ENCODE data around the gene ADCY9. TPM values are rescaled to one million over a fixed set of nuclear protein-coding genes. Genes with fewer than 3 reads are reported as not detected.

The ADCY9 gene
- total RNA-seq, 1 experiment from 2014 or later, result 4.7 TPM

GRCh38 chr16:3938843-3939624 lies 177.2 kb downstream of the ADCY9 start:
- Histone ChIP-seq H3K9me3 (ENCODE audit: control insufficient read depth, low read depth, low read length) (no peaks in the 10 kb centered on the region), H3K23ac (ENCODE audit: insufficient read length, low read depth, low read length) (no peak overlapping the region), H3K79me2 (ENCODE audit: insufficient read depth, low read length) (no peaks in the 10 kb centered on the region), H3K4me2 (ENCODE audit: insufficient read depth, insufficient read length, low read length) (peak overlapping the region; percentile 14), H2BK20ac (ENCODE audit: low read depth, low read length, poor library complexity, severe bottlenecking) (no peak overlapping the region), H3K4me1 (ENCODE audit: insufficient read depth, low read length) (no peaks in the 10 kb centered on the region), H2AFZ (ENCODE audit: low read length) (no peak overlapping the region), H3K79me1 (ENCODE audit: insufficient read depth, low read depth, low read length, poor library complexity, severe bottlenecking) (no peaks in the 10 kb centered on the region), H2BK120ac (ENCODE audit: low read depth, low read length, poor library complexity, severe bottlenecking) (no peak overlapping the region), H3T11ph (ENCODE audit: low read length) (no peak overlapping the region), H3K9ac (ENCODE audit: extremely low read depth, insufficient read length, low read length) (no peak overlapping the region), H2BK15ac (ENCODE audit: low read depth, low read length) (no peak overlapping the region), H3K18ac (ENCODE audit: insufficient read length, low read depth, low read length) (peak overlapping the region; percentile 61), H4K20me1 (ENCODE audit: control insufficient read depth, insufficient read depth, insufficient read length) (no peaks in the 10 kb centered on the region), H4K8ac (replicated peaks; ENCODE audit: insufficient read length, low read depth, low read length) (no peak overlapping the region), H4K91ac (ENCODE audit: insufficient read length, low read depth, low read length) (no peak overlapping the region), H3K27ac (ENCODE audit: insufficient read length, low read depth, low read length) (no peak overlapping the region), H3K23me2 (ENCODE audit: insufficient read length, low read depth, low read length, poor library complexity, severe bottlenecking) (no peaks in the 10 kb centered on the region), H3K56ac (ENCODE audit: insufficient read length, low read depth, low read length) (no peak overlapping the region), H3K27me3 (ENCODE audit: insufficient read depth, low read length) (no peaks in the 10 kb centered on the region), H2BK5ac (ENCODE audit: insufficient read length, low read length) (no peak overlapping the region), H2AK5ac (ENCODE audit: insufficient read length, low read length) (no peak overlapping the region), H3K14ac (ENCODE audit: insufficient read depth, low read length) (peak overlapping the region; percentile 79), H4K5ac (ENCODE audit: insufficient read length, low read depth, low read length) (no peak overlapping the region), H2BK12ac (ENCODE audit: insufficient read length, low read depth, low read length) (no peak overlapping the region), H3K4ac (ENCODE audit: low read depth, low read length) (no peak overlapping the region)
- peak; percentile 90 for DNase-seq
- H3K27ac Mint-ChIP-seq, result no peak overlapping the region
- peak; percentile 99 for TF ChIP-seq CTCF (conservative IDR thresholded peaks at IDR 0.05)
- no peak overlapping the region for H3K4me3 Mint-ChIP-seq
- H3K9me3 Mint-ChIP-seq, result peaks cover 9 to 16% of the 10 kb centered on the region in 2 experiments
- no CpG with 5 or more reads among the region's 43 CpGs for WGBS (ENCODE audit: extremely low coverage, insufficient read length, low lambda C conversion rate)
- peaks cover 0 to 6% (median 0%) of the 10 kb centered on the region in 3 experiments; a peak in 2 of 7 replicates for H3K36me3 Mint-ChIP-seq (ENCODE audit: insufficient read depth in 1 of 3, low read depth in 3 of 3)
- H3K4me1 Mint-ChIP-seq, result peaks cover 7 to 9% of the 10 kb centered on the region in 2 experiments
- H3K27me3 Mint-ChIP-seq (ENCODE audit: low read depth), result no peaks in the 10 kb centered on the region; the same call in 1 of the 2 replicates

All from H9 (cell line).